ENCODE measurements around the gene THAP3.
A peak's percentile ranks its signal among the peaks of the same experiment; 100 is the strongest.

The THAP3 gene

DNA sequence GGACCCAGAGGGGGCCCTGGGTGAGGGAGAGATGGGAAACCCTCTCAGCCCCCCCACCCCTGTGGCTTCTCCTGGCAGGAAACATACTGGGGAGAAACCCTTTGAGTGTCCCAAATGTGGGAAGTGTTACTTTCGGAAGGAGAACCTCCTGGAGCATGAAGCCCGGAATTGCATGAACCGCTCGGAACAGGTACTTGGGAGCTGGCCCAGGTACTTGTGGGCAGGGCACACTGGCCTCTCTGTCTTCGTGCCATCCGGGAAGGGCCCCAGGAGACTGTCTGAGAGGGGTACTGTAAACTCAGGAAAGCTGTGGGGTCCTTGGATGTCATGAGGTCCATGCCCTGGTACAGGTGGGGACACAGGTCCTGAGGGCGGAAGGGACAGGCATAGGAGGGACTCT, 38.8 kb upstream of the THAP3 start:
- Histone ChIP-seq H2BK5ac (ENCODE audit: low read depth, low read length, poor library complexity, severe bottlenecking) (no peak overlapping the region), H2BK15ac (ENCODE audit: low read depth, poor library complexity, severe bottlenecking) (no peak overlapping the region), H3K4me1 (ENCODE audit: control insufficient read depth, insufficient read depth, low read depth, low read length) (peaks cover 21% of the 10 kb centered on the region), H3K4ac (ENCODE audit: low read depth in 1 of 2, low read length in 2 of 2) (no peak overlapping the region), H2AFZ (ENCODE audit: low read depth, low read length) (no peak overlapping the region), H2BK12ac (ENCODE audit: low read length in 2 of 2) (no peak overlapping the region), H3K14ac (ENCODE audit: low read length in 2 of 2) (no peak overlapping the region), H2AK5ac (ENCODE audit: low read length, severe bottlenecking) (no peak overlapping the region), H3K9ac (ENCODE audit: low read length) (no peak overlapping the region), H3K36me3 (ENCODE audit: control insufficient read depth in 1 of 2, insufficient read depth in 2 of 2, low read depth in 1 of 2, low read length in 2 of 2) (peaks cover 36 to 52% of the 10 kb centered on the region in 2 experiments), H4K91ac (ENCODE audit: low read length) (no peak overlapping the region), H3K9me3 (ENCODE audit: control insufficient read depth, low read length) (no peaks in the 10 kb centered on the region), H3K18ac (ENCODE audit: low read depth in 1 of 2, low read length in 2 of 2) (no peak overlapping the region), H3K27me3 (ENCODE audit: control insufficient read depth in 1 of 2, insufficient read depth in 1 of 2, low read length in 2 of 2) (no peaks in the 10 kb centered on the region), H4K8ac (ENCODE audit: low read length) (no peak overlapping the region), H2BK120ac (ENCODE audit: low read depth, low read length) (no peak overlapping the region), H3K79me1 (replicated peaks; ENCODE audit: low read length, poor library complexity, severe bottlenecking) (peaks cover 45% of the 10 kb centered on the region), H3K4me2 (ENCODE audit: low read length, poor library complexity, severe bottlenecking) (no peak overlapping the region), H3K4me3 (ENCODE audit: insufficient read depth in 1 of 2, low read depth in 1 of 2, low read length in 2 of 2) (no peak overlapping the region), H3K27ac (ENCODE audit: low read length, poor library complexity, severe bottlenecking) (no peak overlapping the region), H3K23ac (ENCODE audit: low read length in 2 of 2) (no peak overlapping the region)
- no peak for DNase-seq
- WGBS = 92% methylated on average over 6 of the region's 7 CpGs

DNA sequence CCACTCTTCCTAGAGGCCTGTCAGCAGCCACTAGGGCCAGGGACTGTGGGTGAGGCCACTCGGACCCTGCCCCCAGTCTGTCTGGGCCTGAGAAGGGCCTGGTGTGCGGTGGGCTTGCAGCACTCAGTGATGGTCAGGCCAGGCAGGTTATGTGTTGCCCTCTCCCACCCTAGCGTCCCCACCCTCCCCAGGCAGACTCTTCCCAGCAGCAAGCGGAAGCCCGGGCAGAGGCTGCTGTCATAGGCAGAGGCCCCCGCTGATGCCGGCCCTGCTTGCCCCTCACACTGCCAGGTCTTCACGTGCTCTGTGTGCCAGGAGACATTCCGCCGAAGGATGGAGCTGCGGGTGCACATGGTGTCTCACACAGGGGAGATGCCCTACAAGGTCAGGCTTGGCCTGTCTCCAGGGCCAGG, 38.3 kb upstream of the THAP3 start:
- no peak overlapping the region for H3K23ac ChIP-seq (ENCODE audit: low read length in 2 of 2)
- no peak overlapping the region for H3K4ac ChIP-seq (ENCODE audit: low read depth in 1 of 2, low read length in 2 of 2)
- H2AK5ac ChIP-seq (ENCODE audit: low read length, severe bottlenecking) = no peak overlapping the region
- no peak overlapping the region for H3K14ac ChIP-seq (ENCODE audit: low read length in 2 of 2)
- 97% methylated on average over 11 of the region's 11 CpGs for WGBS
- H3K4me2 ChIP-seq (ENCODE audit: low read length, poor library complexity, severe bottlenecking) = no peak overlapping the region
- H3K9ac ChIP-seq (ENCODE audit: low read length) = no peak overlapping the region
- peaks cover 16% of the 10 kb centered on the region for H3K4me1 ChIP-seq (ENCODE audit: control insufficient read depth, insufficient read depth, low read depth, low read length)
- H2BK15ac ChIP-seq (ENCODE audit: low read depth, poor library complexity, severe bottlenecking) = no peak overlapping the region
- H2AFZ ChIP-seq (ENCODE audit: low read depth, low read length) = no peak overlapping the region
- peaks cover 49% of the 10 kb centered on the region for H3K79me1 ChIP-seq (replicated peaks; ENCODE audit: low read length, poor library complexity, severe bottlenecking)
- H3K36me3 ChIP-seq (ENCODE audit: control insufficient read depth in 1 of 2, insufficient read depth in 2 of 2, low read depth in 1 of 2, low read length in 2 of 2) = peaks cover 42 to 58% of the 10 kb centered on the region in 2 experiments
- no peak overlapping the region for H4K8ac ChIP-seq (ENCODE audit: low read length)
- no peak overlapping the region for H3K4me3 ChIP-seq (ENCODE audit: insufficient read depth in 1 of 2, low read depth in 1 of 2, low read length in 2 of 2)
- no peak overlapping the region for H2BK120ac ChIP-seq (ENCODE audit: low read depth, low read length)
- no peak overlapping the region for H2BK5ac ChIP-seq (ENCODE audit: low read depth, low read length, poor library complexity, severe bottlenecking)
- no peak overlapping the region for H3K27ac ChIP-seq (ENCODE audit: low read length, poor library complexity, severe bottlenecking)
- no peak overlapping the region for H2BK12ac ChIP-seq (ENCODE audit: low read length in 2 of 2)
- H4K91ac ChIP-seq (ENCODE audit: low read length) = no peak overlapping the region
- no peaks in the 10 kb centered on the region for H3K9me3 ChIP-seq (ENCODE audit: control insufficient read depth, low read length)
- no peaks in the 10 kb centered on the region for H3K27me3 ChIP-seq (ENCODE audit: control insufficient read depth in 1 of 2, insufficient read depth in 1 of 2, low read length in 2 of 2)
- DNase-seq = no peak
- H3K18ac ChIP-seq (ENCODE audit: low read depth in 1 of 2, low read length in 2 of 2) = no peak overlapping the region

DNA sequence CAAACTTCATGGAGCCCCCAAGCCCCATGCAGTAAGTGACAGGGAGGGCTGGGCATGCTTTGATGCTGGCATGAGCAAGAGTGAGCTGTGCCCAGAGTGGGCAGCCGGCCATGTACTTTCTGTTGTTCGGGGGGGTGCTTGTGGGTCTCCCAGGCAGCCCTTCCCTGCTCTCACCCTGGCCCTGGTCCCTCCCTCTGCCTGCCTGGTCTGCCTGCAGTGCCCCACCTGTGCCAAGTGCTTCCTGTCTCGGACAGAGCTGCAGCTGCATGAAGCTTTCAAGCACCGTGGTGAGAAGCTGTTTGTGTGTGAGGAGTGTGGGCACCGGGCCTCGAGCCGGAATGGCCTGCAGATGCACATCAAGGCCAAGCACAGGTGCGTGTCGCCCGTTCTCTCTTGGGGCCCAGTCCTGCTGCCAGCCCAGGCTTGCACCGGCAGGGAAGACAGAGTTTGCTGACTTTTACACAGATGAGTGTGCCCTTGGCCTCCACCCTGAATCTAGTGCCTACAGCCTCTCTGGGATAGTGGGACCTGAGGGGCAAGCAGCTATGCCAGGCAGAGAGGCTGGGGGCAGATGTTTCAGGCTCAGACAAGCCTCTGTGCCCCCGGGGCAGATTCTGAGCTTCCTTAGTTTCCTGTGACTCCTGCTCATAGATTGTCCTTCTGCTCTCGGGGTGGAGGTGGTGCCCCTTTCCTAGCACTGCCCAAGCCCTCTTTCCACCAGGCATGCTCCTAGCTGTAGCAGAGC, 37.2 kb upstream of the THAP3 start:
- Histone ChIP-seq H3K36me3 (ENCODE audit: control insufficient read depth in 1 of 2, insufficient read depth in 2 of 2, low read depth in 1 of 2, low read length in 2 of 2) (peaks cover 52 to 66% of the 10 kb centered on the region in 2 experiments), H3K23ac (ENCODE audit: low read length in 2 of 2) (peak overlapping the region in 1 of 2 experiments; percentile 77), H2BK5ac (ENCODE audit: low read depth, low read length, poor library complexity, severe bottlenecking) (no peak overlapping the region), H3K9me3 (ENCODE audit: control insufficient read depth, low read length) (no peaks in the 10 kb centered on the region), H2AFZ (ENCODE audit: low read depth, low read length) (no peak overlapping the region), H4K8ac (ENCODE audit: low read length) (no peak overlapping the region), H3K4me1 (ENCODE audit: control insufficient read depth, insufficient read depth, low read depth, low read length) (peaks cover 9% of the 10 kb centered on the region), H3K9ac (ENCODE audit: low read length) (peak overlapping the region; percentile 15), H2BK15ac (ENCODE audit: low read depth, poor library complexity, severe bottlenecking) (no peak overlapping the region), H2BK120ac (ENCODE audit: low read depth, low read length) (no peak overlapping the region), H3K4ac (ENCODE audit: low read depth in 1 of 2, low read length in 2 of 2) (no peak overlapping the region), H3K4me3 (ENCODE audit: insufficient read depth in 1 of 2, low read depth in 1 of 2, low read length in 2 of 2) (no peak overlapping the region), H3K79me1 (replicated peaks; ENCODE audit: low read length, poor library complexity, severe bottlenecking) (peaks cover 45% of the 10 kb centered on the region), H3K4me2 (ENCODE audit: low read length, poor library complexity, severe bottlenecking) (no peak overlapping the region), H3K27me3 (ENCODE audit: control insufficient read depth in 1 of 2, insufficient read depth in 1 of 2, low read length in 2 of 2) (no peaks in the 10 kb centered on the region), H3K18ac (ENCODE audit: low read depth in 1 of 2, low read length in 2 of 2) (no peak overlapping the region), H3K14ac (ENCODE audit: low read length in 2 of 2) (no peak overlapping the region), H4K91ac (ENCODE audit: low read length) (peak overlapping the region; percentile 9), H3K27ac (ENCODE audit: low read length, poor library complexity, severe bottlenecking) (no peak overlapping the region), H2AK5ac (ENCODE audit: low read length, severe bottlenecking) (no peak overlapping the region), H2BK12ac (ENCODE audit: low read length in 2 of 2) (no peak overlapping the region)
- 94% methylated on average over 13 of the region's 13 CpGs for WGBS
- DNase-seq = no peak

DNA sequence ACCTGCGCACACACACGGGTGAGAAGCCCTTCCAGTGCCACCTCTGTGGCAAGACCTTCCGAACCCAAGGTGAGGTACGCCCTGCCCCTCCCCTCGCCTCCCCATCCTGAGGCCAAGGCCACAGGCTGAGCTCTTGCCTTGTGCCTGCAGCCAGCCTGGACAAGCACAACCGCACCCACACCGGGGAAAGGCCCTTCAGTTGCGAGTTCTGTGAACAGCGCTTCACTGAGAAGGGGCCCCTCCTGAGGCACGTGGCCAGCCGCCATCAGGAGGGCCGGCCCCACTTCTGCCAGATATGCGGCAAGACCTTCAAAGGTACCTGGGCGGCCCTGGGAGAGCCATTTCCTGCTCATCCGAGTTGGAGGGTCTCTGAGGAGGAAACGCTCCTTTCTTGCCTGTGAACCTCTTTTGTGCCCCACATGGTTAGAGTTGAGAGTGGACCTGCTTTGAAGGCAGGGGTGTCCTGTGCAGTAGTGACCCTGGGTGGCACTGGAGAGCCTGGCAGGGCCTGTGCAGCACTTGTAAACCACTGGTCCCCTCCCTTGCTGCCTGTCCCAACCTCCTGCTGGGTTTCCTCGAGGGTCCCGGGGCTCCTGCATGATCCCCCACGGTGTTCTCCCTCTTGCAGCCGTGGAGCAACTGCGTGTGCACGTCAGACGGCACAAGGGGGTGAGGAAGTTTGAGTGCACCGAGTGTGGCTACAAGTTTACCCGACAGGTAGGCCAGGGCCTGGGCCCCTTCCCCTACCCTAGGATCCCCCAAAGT, 36.4 kb upstream of the THAP3 start:
- Histone ChIP-seq H2AK5ac (ENCODE audit: low read length, severe bottlenecking) (no peak overlapping the region), H3K27ac (ENCODE audit: low read length, poor library complexity, severe bottlenecking) (no peak overlapping the region), H3K14ac (ENCODE audit: low read length in 2 of 2) (no peak overlapping the region), H2BK12ac (ENCODE audit: low read length in 2 of 2) (no peak overlapping the region), H4K8ac (ENCODE audit: low read length) (no peak overlapping the region), H3K4me1 (ENCODE audit: control insufficient read depth, insufficient read depth, low read depth, low read length) (peaks cover 8% of the 10 kb centered on the region), H3K27me3 (ENCODE audit: control insufficient read depth in 1 of 2, insufficient read depth in 1 of 2, low read length in 2 of 2) (no peaks in the 10 kb centered on the region), H4K91ac (ENCODE audit: low read length) (no peak overlapping the region), H2BK5ac (ENCODE audit: low read depth, low read length, poor library complexity, severe bottlenecking) (no peak overlapping the region), H3K36me3 (ENCODE audit: control insufficient read depth in 1 of 2, insufficient read depth in 2 of 2, low read depth in 1 of 2, low read length in 2 of 2) (peaks cover 61 to 75% of the 10 kb centered on the region in 2 experiments), H3K79me1 (replicated peaks; ENCODE audit: low read length, poor library complexity, severe bottlenecking) (peaks cover 50% of the 10 kb centered on the region), H3K18ac (ENCODE audit: low read depth in 1 of 2, low read length in 2 of 2) (no peak overlapping the region), H2AFZ (ENCODE audit: low read depth, low read length) (no peak overlapping the region), H2BK15ac (ENCODE audit: low read depth, poor library complexity, severe bottlenecking) (no peak overlapping the region), H3K23ac (ENCODE audit: low read length in 2 of 2) (no peak overlapping the region), H3K4ac (ENCODE audit: low read depth in 1 of 2, low read length in 2 of 2) (no peak overlapping the region), H3K9ac (ENCODE audit: low read length) (peak overlapping the region; percentile 62), H3K9me3 (ENCODE audit: control insufficient read depth, low read length) (no peaks in the 10 kb centered on the region), H3K4me3 (ENCODE audit: insufficient read depth in 1 of 2, low read depth in 1 of 2, low read length in 2 of 2) (no peak overlapping the region), H3K4me2 (ENCODE audit: low read length, poor library complexity, severe bottlenecking) (no peak overlapping the region), H2BK120ac (ENCODE audit: low read depth, low read length) (no peak overlapping the region)
- 94% methylated on average over 25 of the region's 25 CpGs for WGBS
- no peak for DNase-seq
